Lung (tissue), 12 donors: ENCODE results near the gene DIAPH1. TPM values are rescaled to one million over a fixed set of nuclear protein-coding genes. Genes with fewer than 3 reads are reported as not detected.

Experiments
- ATAC-seq: fragments of 200-7000 bp; cut with Tn5 transposase; one replicate; pipeline ENCODE4 v1.9.1; 2020; ENCODE audit warnings: moderate number of reproducible peaks; ENCODE audit not compliant: insufficient read depth, low FRiP score
- DNase-seq, 3 donors: peaks; one replicate each; pipeline ENCODE4 v3.0.0-alpha.2; 2013 to 2017
- H3K27ac ChIP-seq, 2 donors: one replicate each; pipeline ENCODE4 v1.5.1; 2013; ENCODE audit warnings: mild to moderate bottlenecking in 2 of 2, moderate library complexity in 2 of 2, control low read depth in 1 of 2, inconsistent platforms in 1 of 2, low read depth in 1 of 2, low read length in 1 of 2
- H3K27me3 ChIP-seq, 3 donors: one replicate each; pipeline ENCODE4 v1.5.1; 2013; ENCODE audit warnings: low read length in 2 of 3; ENCODE audit not compliant: control insufficient read depth in 3 of 3, insufficient read depth in 3 of 3
- H3K36me3 ChIP-seq, 4 donors: one replicate each; pipeline ENCODE4 v1.5.1; 2013; ENCODE audit warnings: low read length in 4 of 4, mild to moderate bottlenecking in 1 of 4, moderate library complexity in 1 of 4; ENCODE audit not compliant: control insufficient read depth in 4 of 4, insufficient read depth in 4 of 4
- H3K4me1 ChIP-seq, 5 donors: one replicate each; pipeline ENCODE4 v1.5.1; 2013; ENCODE audit warnings: low read length in 5 of 5, mild to moderate bottlenecking in 2 of 5, moderate library complexity in 1 of 5; ENCODE audit not compliant: control insufficient read depth in 5 of 5, insufficient read depth in 5 of 5
- H3K4me3 ChIP-seq: one replicate; pipeline ENCODE4 v1.5.1; 2013; ENCODE audit warnings: mild to moderate bottlenecking, control low read depth, moderate library complexity
- H3K9ac ChIP-seq, 2 donors: one replicate each; pipeline ENCODE4 v1.5.1; 2013; ENCODE audit warnings: low read length in 2 of 2, control low read depth in 1 of 2; ENCODE audit not compliant: insufficient read depth in 1 of 2
- H3K9me3 ChIP-seq, 4 donors: one replicate each; pipeline ENCODE4 v1.5.1; 2013; ENCODE audit warnings: low read length in 3 of 4, mild to moderate bottlenecking in 1 of 4, moderate library complexity in 1 of 4; ENCODE audit not compliant: control insufficient read depth in 4 of 4, insufficient read depth in 3 of 4
- WGBS, 2 donors: extraction: QIAGEN DNeasy Blood & Tissue Kit; methylation state at CpG; one replicate each; pipeline ENCODE4 v1.1.7; 2013; 5-methylcytosine and 5-hydroxymethylcytosine counted together
- polyA plus RNA-seq, 2 donors: library from polyadenylated mRNA; stranded (reverse); fragments of 200-250 nt; gene quantifications; one replicate each; pipeline ENCODE4 v1.2.1, GENCODE V29; 2013
- total RNA-seq, 2 donors: library from RNA; depleted of rRNA in 1 of 2; stranded (reverse); fragments of >200 nt in 1 of 2; gene quantifications; one replicate each; pipeline ENCODE4 v1.2.1, GENCODE V29; 2014 to 2021
- TF ChIP-seq, protein P1 (sequence below): IDR thresholded peaks from 2 replicates; pipeline ENCODE4 v1.5.1; 2012; ENCODE audit warnings: mild to moderate bottlenecking; ENCODE audit errors: control extremely low read depth, extremely low read depth
- donor health status: control.
- donor health status: control.
- donor health status: Bipolar disorder and iron deficiency.
- donor health status: healthy.
- donor health status: DM: yes; HTN: yes; CAD: no.

DIAPH1 gene
- total and polyA plus RNA-seq, 4 donors: 41.7 to 151 (median 64.4) TPM

GRCh38 chr5:141602606-141603005 is 16.2 kb downstream of the DIAPH1 start:
- no peaks in the 10 kb centered on the region for H3K36me3 ChIP-seq
- H3K9ac ChIP-seq: no peak overlapping the region
- TF ChIP-seq, protein P1, sequence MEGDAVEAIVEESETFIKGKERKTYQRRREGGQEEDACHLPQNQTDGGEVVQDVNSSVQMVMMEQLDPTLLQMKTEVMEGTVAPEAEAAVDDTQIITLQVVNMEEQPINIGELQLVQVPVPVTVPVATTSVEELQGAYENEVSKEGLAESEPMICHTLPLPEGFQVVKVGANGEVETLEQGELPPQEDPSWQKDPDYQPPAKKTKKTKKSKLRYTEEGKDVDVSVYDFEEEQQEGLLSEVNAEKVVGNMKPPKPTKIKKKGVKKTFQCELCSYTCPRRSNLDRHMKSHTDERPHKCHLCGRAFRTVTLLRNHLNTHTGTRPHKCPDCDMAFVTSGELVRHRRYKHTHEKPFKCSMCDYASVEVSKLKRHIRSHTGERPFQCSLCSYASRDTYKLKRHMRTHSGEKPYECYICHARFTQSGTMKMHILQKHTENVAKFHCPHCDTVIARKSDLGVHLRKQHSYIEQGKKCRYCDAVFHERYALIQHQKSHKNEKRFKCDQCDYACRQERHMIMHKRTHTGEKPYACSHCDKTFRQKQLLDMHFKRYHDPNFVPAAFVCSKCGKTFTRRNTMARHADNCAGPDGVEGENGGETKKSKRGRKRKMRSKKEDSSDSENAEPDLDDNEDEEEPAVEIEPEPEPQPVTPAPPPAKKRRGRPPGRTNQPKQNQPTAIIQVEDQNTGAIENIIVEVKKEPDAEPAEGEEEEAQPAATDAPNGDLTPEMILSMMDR: no peak
- H3K4me3 ChIP-seq: no peak overlapping the region
- H3K27ac ChIP-seq: peak overlapping the region in 1 of 2 donors; percentile 2
- no peaks in the 10 kb centered on the region for H3K27me3 ChIP-seq
- ATAC-seq: no peak
- WGBS, 2 donors: 62 to 87% methylated on average over 1 of the region's 1 CpG
- H3K9me3 ChIP-seq: no peaks in the 10 kb centered on the region
- H3K4me1 ChIP-seq: peaks cover 0 to 39% (median 7%) of the 10 kb centered on the region in 5 donors
- DNase-seq: no peak

GRCh38 chr5:141598391-141599345 is 20.1 kb downstream of the DIAPH1 start:
- peak overlapping the region in 1 of 2 donors; percentile 99 for H3K27ac ChIP-seq
- no peaks in the 10 kb centered on the region for H3K27me3 ChIP-seq
- no peak overlapping the region for H3K4me3 ChIP-seq
- TF ChIP-seq, protein P1: no peak
- no peaks in the 10 kb centered on the region for H3K9me3 ChIP-seq
- WGBS, 2 donors: 36 to 55% methylated on average over 3 of the region's 3 CpGs
- ATAC-seq (no peak), DNase-seq (no peak)
- peaks cover 0 to 35% (median 0%) of the 10 kb centered on the region in 5 donors for H3K4me1 ChIP-seq
- H3K36me3 ChIP-seq: no peaks in the 10 kb centered on the region
- no peak overlapping the region for H3K9ac ChIP-seq

GRCh38 chr5:141597814-141598213 is 21.0 kb downstream of the DIAPH1 start:
- H3K9me3 ChIP-seq: no peaks in the 10 kb centered on the region
- WGBS, 2 donors: 95 to 98% methylated on average over 2 of the region's 2 CpGs
- peaks cover 0 to 5% (median under 1%) of the 10 kb centered on the region in 4 donors for H3K36me3 ChIP-seq
- no peaks in the 10 kb centered on the region for H3K27me3 ChIP-seq
- H3K27ac ChIP-seq: peak overlapping the region; percentile 59 to 66
- peaks cover 0 to 30% (median 0%) of the 10 kb centered on the region in 5 donors for H3K4me1 ChIP-seq
- DNase-seq (no peak), ATAC-seq (no peak)
- no peak overlapping the region for H3K4me3 ChIP-seq
- H3K9ac ChIP-seq: no peak overlapping the region
- TF ChIP-seq, protein P1: no peak
